ENCODE results near the gene CELF5. TPM values are rescaled to one million over a fixed set of nuclear protein-coding genes. Genes with fewer than 3 reads are reported as not detected.

The CELF5 gene
- total and polyA plus RNA-seq, 10 of the 15 experiments (the other 5 are each of a cell fraction or from before 2014, with no cell fraction given): 0.01 to 0.04 TPM; not detected in 8

DNA sequence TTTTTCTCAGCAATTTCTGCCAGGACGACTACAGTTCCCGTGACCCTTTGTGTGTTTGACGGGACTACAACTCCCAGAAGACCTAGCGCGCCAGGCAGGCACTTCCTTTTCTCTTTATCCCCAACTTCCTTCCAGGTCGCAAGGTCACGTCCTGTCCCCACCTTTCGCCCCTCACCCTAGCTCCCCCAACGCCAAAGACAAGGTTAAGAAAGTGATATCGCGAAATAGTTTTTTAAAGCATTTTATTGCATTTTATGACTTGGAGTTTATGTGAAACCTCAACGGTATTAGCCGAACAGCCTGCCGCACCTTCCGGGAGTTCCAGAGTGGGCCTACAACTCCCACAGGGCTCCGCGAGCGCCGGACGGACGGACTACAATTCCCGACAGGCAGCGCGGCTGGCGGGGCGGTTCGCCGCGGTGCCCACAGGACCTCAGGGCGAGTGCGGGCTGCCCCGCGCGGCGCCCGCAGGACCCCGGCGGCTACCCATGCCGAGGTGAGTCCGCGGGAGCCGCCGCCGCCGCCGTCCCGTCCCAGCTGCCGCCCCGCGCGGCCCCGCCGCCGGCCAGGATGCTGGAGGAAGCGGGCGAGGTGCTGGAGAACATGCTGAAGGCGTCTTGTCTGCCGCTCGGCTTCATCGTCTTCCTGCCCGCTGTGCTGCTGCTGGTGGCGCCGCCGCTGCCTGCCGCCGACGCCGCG lies 38.9 kb upstream of the CELF5 start, which contains the start of gene NCLN (continued):
- TF ChIP-seq, protein P1, sequence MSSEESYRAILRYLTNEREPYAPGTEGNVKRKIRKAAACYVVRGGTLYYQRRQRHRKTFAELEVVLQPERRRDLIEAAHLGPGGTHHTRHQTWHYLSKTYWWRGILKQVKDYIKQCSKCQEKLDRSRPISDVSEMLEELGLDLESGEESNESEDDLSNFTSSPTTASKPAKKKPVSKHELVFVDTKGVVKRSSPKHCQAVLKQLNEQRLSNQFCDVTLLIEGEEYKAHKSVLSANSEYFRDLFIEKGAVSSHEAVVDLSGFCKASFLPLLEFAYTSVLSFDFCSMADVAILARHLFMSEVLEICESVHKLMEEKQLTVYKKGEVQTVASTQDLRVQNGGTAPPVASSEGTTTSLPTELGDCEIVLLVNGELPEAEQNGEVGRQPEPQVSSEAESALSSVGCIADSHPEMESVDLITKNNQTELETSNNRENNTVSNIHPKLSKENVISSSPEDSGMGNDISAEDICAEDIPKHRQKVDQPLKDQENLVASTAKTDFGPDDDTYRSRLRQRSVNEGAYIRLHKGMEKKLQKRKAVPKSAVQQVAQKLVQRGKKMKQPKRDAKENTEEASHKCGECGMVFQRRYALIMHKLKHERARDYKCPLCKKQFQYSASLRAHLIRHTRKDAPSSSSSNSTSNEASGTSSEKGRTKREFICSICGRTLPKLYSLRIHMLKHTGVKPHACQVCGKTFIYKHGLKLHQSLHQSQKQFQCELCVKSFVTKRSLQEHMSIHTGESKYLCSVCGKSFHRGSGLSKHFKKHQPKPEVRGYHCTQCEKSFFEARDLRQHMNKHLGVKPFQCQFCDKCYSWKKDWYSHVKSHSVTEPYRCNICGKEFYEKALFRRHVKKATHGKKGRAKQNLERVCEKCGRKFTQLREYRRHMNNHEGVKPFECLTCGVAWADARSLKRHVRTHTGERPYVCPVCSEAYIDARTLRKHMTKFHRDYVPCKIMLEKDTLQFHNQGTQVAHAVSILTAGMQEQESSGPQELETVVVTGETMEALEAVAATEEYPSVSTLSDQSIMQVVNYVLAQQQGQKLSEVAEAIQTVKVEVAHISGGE (CRISPR knock-in tag; IDR thresholded peaks at IDR 0.05): peak; percentile 10; the same call in 1 of the 2 replicates
- TF ChIP-seq IRF4 (IDR thresholded peaks at IDR 0.05; ENCODE audit: low read depth, low read length) (no peak), GATAD2B (conservative IDR thresholded peaks at IDR 0.05; ENCODE audit: low read depth) (peak; percentile 84; the same call in 1 of the 2 replicates), ZNF217 (IDR thresholded peaks at IDR 0.05) (0 out of 2 replicates have a peak, but pooled peaks have one; percentile 31), SIX5 (IDR thresholded peaks at IDR 0.05; ENCODE audit: low read depth, low read length, severe bottlenecking) (peak; percentile 91), SMARCA5 (IDR thresholded peaks at IDR 0.05) (peak; percentile 88; the same call in 1 of the 2 replicates)
- TF ChIP-seq, protein P2, sequence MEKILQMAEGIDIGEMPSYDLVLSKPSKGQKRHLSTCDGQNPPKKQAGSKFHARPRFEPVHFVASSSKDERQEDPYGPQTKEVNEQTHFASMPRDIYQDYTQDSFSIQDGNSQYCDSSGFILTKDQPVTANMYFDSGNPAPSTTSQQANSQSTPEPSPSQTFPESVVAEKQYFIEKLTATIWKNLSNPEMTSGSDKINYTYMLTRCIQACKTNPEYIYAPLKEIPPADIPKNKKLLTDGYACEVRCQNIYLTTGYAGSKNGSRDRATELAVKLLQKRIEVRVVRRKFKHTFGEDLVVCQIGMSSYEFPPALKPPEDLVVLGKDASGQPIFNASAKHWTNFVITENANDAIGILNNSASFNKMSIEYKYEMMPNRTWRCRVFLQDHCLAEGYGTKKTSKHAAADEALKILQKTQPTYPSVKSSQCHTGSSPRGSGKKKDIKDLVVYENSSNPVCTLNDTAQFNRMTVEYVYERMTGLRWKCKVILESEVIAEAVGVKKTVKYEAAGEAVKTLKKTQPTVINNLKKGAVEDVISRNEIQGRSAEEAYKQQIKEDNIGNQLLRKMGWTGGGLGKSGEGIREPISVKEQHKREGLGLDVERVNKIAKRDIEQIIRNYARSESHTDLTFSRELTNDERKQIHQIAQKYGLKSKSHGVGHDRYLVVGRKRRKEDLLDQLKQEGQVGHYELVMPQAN (conservative IDR thresholded peaks at IDR 0.05): peak; percentile 92
